CD4-positive, alpha-beta T cell treated with Interleukin-15 for 4 hours (primary cell): Measurements from ENCODE around the gene ROR1.

Source experiments
- DNase-seq: peaks from one replicate; pipeline ENCODE4 v3.0.0-alpha.2; 2020; ENCODE audit warnings: low spot score

ROR1 gene

DNA sequence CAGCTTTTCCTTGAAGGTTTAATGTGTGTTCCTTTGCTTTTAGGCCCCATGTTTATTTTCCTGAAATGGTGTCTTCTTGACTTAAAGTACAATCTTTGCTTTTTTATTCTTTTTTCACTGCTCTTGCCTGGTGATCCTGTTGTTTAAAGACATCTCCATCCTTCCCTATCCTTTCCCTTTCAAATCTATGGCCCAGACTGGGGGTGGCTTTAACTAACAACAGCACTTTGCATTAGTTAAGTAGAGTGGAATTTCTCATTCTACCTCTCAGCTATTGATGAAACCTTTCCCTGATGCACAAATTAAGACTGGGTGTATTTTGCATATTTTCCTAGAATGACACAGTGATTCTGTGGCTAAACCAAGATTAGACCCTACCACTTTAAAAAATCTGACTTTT, 84.3 kb downstream of the ROR1 start:
- DNase-seq, result no peak

DNA sequence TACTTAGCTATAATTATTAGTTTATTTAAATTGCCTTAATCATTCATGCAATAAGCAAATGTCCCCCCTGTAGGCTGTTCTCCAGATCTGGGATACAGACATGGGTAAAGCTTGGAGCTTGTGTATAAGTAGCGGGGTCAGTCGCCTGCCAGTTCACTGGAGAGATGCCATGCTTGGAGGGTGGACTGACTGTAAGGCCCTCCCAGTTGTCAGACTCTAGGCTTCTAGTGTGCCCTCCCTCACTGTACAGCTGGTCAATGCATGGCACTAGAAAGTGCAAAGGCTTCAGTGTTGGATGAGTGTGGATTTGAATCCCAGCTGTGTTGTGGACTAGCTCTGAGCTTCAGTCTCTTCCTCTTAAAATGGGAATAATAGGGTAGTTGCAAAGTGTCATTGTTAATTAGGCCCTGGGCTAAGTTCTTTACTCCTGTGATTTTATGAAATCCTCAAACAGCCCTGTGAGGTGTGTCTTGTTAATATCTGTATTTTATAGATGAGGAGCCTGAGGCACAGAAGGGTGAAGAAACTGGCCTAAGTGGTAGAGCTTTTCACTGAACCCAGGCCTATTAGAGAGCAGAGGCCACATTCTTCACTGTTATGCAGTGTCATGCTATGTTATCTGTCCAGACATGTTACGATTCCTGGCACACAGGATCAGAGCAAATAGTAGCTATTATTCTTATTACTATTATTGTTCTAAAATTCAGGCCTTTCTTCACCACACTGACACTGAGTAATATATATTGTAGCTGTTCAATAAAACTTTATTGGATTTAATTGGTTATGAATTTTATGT, 85.9 kb downstream of the ROR1 start:
- no peak for DNase-seq

DNA sequence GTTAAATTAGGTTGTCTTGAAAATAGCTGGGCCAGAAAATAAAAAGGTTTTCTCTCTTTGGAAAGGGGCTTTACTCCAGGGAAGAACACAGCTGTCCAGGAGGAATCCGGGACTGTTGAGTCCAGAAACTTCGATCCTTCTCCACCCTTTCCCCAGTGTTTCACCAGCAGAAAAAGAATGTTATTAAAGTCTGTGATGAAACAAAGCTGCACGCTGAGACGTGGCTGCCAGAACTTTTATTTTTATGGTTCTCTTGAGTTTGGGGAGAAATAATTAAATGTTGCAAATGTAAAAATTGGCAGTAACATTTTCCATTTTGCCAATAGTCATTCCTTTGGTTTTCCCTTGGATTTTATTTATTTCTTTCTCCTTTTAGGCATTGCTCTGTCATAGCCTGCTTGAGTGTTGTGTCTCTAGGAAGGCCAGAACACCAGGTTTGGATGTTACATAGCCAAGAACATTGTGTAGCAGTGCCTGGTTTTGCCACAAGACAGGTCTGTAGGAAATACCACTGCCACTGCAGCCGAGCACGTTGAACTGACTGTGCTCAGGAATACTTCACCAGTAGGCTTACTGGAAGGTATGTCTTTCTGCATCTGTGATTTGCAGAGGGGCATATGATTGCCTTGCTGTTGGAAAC, 87.4 kb downstream of the ROR1 start:
- DNase-seq, result no peak

DNA sequence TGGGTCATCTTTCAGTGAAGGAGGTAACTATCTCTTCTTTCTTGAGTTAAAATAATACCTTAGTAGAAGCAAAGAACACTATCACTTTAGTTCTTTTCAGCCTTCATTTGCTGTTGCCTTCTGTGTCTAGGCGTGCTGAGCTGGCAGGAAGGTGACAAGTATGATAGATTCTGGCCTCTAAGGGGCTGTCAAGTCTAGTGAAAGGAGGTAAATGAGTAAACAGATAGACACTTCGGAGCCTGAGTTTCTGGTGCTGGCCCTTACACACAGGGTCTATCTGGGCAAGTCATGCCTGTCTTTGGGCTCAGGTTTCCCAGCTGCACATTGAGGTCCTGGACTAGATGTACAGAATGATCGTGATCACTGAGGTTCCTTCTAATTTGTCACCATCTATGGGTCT, 89.3 kb downstream of the ROR1 start:
- DNase-seq, result no peak

DNA sequence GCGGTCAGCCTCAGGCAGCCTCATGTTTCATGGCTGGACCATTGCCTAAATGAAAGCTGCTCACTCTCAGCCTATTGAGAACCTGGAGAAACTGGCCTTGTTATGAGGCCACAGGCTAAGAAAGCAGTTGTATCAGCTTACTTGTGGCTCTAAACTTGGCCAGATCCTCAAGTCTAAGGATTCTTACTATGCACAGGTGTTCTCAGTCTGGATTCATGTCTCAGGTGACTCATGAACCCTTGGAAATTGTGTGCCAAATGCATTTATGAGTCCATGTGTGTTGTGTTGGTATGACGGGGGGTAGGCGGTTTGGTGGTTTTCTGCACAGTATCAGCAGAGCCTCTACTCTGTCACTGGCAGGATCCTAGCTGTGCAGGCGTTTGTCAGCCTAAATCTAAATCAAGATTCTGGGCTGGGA, 90.4 kb downstream of the ROR1 start:
- DNase-seq, result no peak

DNA sequence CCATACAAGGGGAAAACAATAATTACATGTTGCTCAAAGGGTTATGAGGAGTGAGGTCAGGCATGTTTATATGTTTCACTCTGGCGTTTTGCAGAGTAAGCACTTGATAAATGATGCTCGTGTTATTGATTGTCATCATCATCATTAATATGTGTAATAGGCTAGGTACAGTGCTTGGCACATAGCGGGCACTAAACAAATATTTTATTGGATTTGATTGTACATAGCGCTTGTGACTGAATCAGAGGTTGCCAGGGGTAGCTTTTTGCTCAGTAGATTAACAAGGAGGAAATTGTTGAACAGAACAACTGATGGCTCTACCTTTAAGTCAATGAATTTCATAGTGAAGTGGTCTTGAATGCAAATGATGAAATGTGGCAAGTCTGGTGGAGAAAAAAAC, 91.7 kb downstream of the ROR1 start:
- DNase-seq, result no peak

DNA sequence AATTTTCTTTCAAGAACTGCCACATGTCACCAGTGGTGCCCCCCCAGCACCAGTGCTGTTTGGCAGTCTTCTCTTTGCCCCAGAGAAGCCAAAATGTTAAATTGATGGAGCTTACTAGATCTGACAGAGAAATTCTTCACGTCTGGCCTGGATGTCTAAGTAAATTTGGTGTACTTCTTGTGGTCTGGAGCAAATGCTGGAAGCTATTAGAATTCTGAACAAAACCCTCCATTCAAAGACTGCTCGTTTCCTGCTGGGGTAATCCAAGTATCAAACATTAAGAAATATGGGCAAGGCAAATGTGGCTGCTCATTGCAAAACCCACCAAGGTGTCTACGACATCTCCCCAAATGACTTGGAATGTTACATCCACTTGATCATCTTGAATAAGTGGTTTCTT, 92.3 kb downstream of the ROR1 start:
- DNase-seq, result no peak

DNA sequence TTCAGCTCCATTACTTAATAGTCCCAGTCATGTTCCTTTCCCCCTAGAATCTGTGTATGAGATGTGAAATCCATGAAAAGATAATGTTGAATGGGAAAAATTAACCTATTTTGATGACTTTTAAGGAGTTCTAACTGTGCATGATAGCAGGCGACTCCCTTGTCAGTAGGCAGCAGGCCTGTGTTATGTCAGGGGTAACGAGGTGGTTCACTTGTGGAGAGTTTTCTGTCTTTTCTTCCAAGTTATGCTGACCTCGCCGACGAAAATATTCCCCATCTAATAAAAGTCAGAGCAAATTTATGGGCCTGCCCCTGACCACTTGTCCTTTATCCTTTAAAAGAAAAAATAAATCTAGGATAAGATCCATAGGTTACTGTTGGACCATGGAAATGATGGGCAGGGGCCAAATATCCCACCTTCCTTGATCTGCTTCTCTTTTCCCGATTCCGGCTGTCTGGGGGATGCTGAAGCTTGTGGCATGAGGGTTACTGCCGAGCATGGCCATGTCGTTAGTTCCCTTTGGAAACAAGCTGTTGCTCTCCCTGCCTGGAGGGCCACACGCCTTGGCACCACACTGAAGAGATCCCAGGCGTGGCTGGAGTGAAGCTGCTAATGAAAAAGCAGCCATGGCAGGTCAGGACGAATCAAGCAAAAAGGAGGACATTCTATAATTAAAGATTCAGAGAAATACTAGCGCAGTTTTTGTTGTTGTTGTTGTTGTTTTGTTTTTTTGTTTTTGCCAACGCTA, 93.8 kb downstream of the ROR1 start:
- DNase-seq, result no peak

DNA sequence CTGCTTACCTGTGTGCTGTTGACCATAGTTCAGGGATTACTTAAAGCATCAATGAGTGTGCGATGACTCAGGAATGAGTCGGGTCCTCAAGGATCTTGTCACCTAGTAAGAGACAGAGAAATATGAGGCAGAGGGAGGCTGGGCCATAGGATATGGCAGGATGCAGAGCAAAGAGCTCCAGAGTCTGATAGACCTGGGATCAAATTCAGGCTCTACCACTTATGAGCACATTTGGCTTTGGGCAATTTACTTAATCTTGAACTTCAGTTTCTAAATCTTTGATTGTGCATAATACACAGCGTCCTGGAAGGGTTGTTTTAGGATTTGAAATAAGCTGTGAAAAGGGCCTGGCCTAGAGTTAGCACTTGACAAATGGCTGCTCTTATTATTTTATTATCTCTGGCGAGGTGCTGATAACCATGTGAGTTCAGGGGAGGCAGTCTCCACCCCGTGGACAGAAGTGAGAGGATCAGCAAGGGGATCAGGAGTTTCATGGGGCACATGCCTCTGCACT, 94.5 kb downstream of the ROR1 start:
- DNase-seq, result no peak

DNA sequence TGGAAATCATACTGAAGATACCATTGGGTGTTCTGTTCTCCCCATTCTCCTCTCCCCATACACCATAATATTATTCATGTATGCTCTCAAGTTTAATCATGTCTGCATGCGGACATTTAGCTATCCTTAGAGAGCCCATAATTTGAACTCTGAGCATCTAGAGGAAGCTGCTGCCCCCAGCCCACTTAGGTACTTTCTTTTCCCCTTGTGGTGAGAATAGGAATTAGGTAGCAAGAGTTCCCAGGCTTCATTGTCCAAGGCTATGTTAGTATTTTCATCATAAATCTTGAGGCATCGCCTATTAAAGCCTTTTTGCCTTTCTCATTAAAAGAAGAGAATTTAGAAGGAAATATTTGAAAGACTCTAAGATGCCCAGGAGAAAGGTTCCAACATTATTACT, 96.3 kb downstream of the ROR1 start:
- no peak for DNase-seq

DNA sequence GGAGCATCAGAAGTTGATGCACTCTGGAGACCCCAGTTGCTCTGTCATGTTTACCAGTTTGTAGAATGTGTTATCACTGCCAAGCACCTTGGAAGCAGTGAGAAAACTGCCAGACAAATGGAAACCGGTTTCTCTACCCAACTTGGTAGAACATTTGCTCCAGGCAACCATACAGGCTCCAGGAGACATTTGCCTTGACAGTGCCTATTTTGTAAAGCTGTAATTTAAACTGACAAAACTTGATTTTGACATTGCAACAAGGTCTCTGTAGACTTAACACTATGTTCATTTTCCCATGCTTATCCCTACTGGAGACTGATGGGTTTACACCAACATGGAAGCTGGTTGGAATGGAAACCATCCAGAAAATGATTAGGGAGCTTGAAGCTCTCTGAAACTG, 97.6 kb downstream of the ROR1 start:
- DNase-seq, result no peak

DNA sequence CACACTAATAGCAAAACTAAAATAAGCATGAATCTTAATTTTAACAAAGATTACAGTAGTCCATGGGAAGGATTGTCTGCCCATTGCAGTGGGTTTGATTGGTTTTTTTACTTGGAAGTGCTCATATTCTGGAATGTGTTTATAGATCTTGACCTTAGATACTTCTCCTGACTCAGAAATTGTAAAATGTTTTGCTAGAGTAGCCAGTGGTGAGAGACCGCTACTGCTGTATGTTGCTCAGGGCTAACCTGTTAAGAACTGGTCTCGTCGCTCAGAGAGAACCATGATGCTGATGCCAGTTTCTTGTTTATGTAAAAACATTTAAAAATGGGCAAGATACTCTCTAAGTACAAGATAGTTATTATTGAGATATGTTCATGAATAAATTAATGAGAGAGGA, 99.9 kb downstream of the ROR1 start:
- DNase-seq, result no peak

DNA sequence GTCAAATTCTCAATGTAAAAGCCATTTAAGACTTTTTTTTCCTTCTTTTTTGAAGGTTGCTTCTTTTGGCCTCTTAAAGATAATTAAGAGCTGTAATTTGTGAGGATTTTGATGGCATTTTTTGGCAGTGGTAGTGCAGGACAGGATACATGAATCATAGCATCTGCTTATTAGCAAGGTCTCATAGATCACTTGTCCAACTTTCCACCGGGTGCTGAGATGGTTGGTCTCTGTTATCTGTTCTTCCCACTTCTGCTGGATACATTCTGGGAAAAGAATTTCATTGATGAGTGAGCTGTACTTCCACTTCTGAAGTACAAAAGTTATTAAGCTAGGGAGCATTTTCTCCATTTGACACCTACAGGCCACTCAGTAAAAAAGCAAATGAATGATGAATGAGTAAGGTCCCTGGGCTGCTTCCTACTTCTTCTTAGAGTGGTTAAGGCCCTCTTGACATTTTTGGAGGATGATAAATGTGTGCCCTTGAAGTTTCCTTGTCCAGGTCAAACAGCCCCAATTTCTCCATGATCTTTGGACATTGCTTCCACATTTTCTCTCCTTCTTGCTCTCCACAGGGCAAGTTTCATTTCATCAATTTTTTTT, 100.6 kb downstream of the ROR1 start:
- no peak for DNase-seq

DNA sequence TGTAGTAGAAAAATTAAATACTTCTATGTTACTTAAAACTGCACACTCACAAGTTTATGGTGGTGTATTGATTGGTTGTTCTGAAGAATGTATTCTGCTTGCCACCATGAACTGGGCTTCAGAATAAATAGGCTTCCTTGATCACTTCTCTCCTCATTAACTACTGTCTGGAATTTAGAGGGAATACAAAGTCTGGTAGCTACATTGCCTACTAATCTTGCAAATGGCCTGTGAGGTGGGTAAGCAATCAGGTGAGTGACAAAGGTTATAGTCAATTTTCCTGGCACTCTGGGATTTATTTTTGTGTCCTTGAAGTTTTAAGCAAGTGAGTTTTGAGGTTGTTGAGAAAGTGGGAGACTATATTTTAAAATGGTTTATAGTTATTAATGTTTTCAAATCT, 101.8 kb downstream of the ROR1 start:
- no peak for DNase-seq

DNA sequence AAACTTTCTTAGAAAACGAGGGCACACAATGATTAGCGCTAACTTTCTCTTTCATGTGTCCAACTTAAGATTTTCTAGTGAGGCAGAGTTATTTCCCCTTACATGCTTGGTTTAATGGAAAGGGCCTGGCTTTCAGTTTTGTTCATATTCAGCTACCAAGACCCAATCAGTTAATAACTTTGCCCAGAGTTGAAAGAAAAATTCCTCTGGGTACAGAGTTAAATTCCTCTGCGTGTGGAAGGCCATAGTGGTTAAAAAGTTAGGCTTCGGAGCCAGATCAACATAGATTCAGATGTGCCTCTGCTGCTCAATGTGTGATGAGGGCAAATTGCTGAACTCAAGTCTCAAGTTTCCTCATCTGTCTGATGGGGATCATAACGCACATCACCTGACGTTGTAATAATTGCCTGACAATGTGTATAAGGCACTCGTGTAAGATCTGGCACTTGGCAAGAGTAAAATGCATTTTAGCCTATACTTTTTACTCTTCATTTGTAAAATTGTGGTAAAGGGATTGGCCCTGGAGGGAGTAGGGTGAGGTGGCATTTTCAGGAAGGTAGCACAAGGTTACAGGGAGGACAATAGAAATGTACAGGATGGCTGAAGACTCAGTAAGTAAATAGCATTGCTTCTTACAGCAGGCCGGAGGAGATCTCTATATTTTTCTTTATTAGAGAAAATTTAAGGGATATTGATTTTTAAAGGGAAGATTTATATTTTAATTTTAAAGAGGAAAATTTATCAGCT, 103.4 kb downstream of the ROR1 start:
- DNase-seq, result no peak

DNA sequence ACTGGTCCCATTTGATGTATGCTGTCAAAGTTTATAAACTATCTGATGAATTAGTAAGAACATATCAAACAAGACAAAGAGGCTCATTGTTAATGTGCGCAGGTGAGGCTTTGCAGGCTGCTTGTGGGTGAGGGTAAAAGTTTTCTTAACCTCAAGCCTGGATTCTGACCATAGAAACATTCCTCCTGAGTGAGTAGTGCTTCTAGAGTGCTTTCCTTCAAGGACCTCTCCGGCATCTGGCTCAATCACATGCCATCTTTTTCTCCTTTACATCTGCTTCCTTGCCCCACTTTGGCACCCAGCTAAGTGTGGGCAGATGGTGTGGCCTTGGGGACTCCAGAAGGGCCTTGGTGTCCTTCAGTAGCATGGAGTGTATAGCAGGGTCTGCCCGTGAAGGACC, 104.0 kb downstream of the ROR1 start:
- DNase-seq, result no peak

DNA sequence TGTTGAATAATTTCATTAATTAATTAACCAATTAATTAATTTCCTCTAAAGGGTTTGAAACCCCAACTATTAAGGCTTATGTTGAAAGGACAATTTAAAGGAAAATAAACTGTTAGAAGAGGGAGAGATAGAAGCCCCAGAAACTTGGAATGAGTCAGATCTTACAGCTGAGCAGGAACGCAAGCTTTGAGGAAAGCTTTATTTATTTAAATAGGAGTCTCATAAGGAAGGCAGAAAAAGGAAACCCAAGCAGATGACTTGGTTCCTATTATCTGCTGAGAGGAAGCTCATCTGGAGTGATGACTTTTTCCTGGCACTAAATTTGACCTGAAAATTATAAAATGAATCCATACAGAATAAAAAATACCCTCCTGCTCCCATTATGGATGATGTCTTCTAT, 105.1 kb downstream of the ROR1 start:
- DNase-seq, result no peak

DNA sequence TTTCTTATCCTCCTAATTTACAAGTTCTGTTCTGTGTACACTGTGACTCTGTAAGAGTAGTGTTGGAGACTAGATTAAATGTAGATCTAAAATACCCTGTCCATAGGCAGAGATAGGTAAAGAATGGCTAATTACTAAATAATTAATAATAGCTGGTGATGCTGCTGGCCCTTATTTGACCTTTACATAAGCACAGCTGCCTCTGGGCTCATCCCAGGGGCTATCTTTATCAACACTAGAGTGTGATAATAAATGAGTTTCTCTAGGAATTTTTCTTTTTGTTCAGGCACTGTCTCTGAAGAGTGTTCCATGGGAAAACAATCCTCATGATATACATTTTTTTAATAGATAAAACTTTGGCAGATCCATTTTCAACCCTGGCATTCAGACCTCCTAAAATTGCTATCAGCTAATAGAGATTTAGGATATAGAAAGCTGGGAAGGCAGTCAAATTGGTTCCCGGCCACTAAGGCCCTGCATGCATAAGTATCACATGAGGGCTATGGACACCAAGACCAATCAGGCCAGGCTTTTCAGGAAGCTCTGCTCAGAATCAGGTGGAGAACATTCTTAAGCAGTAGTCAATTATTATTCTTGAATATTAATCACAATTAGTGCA, 107.2 kb downstream of the ROR1 start:
- no peak for DNase-seq

DNA sequence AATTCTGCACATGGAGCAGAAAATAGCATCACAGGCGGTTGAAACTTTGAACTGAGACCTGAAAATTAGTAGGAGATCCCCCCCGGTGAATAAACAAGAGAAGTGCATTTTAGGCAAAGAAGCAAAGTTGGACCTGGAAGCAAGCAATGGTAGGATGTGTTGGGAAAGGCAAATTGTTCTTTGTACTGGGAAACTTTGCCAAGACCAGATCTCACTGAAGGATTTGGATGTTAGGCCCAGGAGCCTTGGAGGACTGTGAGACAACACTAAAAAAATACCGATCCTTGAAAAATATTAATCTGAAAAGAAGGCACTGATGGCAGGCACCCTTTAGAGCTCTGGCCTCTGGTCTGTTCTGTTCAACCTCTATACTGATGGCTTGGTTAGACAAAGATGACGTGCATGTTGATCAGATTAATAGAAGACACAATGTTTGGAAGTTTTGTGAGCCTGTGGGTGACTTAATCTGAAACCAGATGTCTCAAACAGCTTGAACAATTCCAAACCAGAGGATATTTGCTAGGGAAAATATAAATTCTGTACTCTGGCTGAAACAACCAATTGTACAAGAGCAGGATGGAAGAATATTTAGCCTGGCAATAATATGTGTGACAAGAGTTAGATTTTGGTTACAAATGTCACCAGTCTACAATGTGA, 108.4 kb downstream of the ROR1 start:
- DNase-seq, result no peak

DNA sequence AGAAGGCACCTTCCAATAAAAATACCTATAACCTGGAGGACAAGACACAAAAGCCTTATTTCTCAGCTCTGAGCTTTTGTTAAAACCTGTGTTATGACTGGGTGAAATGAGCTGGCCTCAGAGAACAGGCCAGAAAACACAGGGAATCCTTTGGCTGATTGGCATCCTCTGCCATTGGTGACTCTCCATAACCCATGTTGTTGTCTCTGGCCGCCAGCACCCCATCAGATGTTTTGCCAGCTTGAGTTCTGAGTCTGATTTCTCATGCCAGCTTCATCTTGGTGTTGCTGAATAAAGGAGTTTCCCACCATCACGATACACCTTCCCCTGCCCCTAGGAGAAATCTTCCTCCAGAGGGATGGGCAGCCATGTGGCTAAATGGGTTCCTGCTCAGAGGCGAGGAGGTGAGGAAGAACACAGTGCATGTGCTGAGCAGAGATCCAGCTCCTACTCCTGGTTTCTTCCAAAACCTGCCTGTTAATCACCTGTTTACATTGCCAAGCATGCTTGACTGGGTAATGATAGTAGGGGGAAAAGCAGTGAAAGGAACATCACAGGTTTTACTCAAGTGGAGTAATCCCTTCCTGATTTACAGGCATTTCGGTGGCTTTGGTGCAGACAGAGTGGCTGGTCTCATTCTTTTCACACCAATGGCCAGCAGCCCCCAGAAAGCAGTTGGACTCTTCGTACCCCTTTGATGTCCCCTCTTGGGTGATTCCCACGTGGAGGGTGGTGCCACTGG, 109.8 kb downstream of the ROR1 start:
- DNase-seq, result no peak
